ENCODE results near the gene PIK3IP1.

Gene PIK3IP1

DNA sequence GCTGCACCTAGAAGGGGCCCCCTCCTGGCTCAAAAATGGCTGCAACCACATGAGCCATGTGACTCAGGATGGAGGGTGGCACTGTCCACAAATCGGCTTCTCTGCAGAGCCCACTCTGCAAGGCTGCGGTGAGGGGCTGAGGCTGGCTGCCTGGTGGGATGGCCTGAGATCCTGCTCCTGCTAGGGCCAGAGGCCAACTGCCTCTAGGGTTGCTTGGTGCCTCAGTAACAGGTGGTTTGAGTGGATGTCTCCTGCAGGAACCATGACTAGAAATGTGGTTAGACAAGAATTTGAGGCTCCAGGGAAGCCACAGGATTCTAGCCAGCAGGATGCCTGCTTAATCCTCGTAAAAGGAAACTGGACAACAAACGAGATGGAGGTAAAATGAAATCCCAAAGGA, 36.7 kb upstream of the PIK3IP1 start:
- Histone ChIP-seq H3K4me3 (ENCODE audit: low read depth, low read length) (no peak overlapping the region), H3K9me3 (ENCODE audit: severe bottlenecking) (no peaks in the 10 kb centered on the region), H3K27ac (no peak overlapping the region), H3K27me3 (ENCODE audit: insufficient read depth, low read depth, severe bottlenecking) (no peaks in the 10 kb centered on the region), H3K36me3 (peaks cover 95% of the 10 kb centered on the region)
- no peak for DNase-seq
- TF ChIP-seq, protein P1, sequence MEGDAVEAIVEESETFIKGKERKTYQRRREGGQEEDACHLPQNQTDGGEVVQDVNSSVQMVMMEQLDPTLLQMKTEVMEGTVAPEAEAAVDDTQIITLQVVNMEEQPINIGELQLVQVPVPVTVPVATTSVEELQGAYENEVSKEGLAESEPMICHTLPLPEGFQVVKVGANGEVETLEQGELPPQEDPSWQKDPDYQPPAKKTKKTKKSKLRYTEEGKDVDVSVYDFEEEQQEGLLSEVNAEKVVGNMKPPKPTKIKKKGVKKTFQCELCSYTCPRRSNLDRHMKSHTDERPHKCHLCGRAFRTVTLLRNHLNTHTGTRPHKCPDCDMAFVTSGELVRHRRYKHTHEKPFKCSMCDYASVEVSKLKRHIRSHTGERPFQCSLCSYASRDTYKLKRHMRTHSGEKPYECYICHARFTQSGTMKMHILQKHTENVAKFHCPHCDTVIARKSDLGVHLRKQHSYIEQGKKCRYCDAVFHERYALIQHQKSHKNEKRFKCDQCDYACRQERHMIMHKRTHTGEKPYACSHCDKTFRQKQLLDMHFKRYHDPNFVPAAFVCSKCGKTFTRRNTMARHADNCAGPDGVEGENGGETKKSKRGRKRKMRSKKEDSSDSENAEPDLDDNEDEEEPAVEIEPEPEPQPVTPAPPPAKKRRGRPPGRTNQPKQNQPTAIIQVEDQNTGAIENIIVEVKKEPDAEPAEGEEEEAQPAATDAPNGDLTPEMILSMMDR (IDR thresholded peaks at IDR 0.05; ENCODE audit: low read depth, low read length) = no peak

DNA sequence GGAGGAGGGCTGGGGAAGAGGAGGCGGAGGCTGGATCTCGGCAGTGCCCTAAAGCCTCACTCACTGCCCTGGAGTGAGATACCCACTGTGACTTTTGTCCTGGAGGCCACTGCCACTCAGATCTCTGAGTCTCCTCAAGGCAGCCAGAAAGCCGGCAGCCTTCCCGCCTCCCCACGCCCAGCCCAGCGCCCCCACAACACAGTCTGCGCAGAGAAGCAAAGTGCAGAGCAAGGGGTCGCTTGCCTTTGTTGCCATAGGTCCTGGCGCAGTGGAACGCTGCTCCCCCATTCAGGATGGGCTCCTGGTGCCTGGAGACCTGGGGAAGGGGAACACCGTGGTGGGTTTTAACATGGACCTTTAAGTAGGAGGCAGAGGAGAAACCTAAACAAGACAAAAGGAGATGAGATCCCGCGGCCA, 36.3 kb upstream of the PIK3IP1 start:
- TF ChIP-seq, protein P1 (IDR thresholded peaks at IDR 0.05; ENCODE audit: low read depth, low read length) = no peak
- no peak overlapping the region for H3K27ac ChIP-seq
- H3K4me3 ChIP-seq (ENCODE audit: low read depth, low read length) = no peak overlapping the region
- peaks cover 91% of the 10 kb centered on the region for H3K36me3 ChIP-seq
- DNase-seq = no peak
- H3K27me3 ChIP-seq (ENCODE audit: insufficient read depth, low read depth, severe bottlenecking) = no peaks in the 10 kb centered on the region
- no peaks in the 10 kb centered on the region for H3K9me3 ChIP-seq (ENCODE audit: severe bottlenecking)

DNA sequence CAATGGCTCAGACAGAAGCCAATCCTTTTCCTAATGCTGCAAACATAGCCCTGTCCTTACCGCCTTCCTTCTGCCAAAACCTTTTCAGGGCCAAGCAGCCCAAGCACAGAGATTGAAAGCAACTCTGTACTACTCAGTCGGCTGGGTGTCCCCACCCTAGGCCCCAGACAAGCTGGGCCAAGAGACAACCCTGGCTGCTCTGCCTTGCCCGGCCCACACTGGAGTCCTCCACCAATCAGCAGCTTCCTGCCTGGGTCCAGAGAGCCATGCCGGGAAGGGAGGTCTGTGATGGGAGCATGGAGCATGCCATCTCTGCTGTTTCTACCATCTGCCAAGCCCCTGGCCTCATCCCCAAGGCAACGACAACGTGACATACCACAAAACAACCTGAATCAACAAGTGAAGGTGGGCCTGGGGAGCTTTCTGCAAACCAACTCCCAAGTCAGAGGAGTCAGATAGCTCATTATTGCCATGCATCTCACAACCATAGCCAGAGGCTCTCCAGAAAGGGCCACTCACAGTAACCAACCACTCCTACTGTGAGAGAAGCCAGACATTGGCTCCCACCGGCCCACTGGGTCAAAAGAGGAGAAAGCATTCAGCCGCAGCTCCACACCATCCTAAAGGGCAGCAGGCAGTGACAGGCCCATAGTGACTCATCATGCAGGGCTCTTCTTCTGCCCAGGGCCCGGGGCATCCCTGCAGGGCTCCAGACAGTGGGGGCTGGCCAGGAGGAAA, 35.7 kb upstream of the PIK3IP1 start:
- Histone ChIP-seq H3K9me3 (ENCODE audit: severe bottlenecking) (no peaks in the 10 kb centered on the region), H3K27me3 (ENCODE audit: insufficient read depth, low read depth, severe bottlenecking) (no peaks in the 10 kb centered on the region), H3K36me3 (peaks cover 91% of the 10 kb centered on the region), H3K4me3 (ENCODE audit: low read depth, low read length) (no peak overlapping the region), H3K27ac (no peak overlapping the region)
- DNase-seq = no peak
- TF ChIP-seq, protein P1 (IDR thresholded peaks at IDR 0.05; ENCODE audit: low read depth, low read length) = no peak

DNA sequence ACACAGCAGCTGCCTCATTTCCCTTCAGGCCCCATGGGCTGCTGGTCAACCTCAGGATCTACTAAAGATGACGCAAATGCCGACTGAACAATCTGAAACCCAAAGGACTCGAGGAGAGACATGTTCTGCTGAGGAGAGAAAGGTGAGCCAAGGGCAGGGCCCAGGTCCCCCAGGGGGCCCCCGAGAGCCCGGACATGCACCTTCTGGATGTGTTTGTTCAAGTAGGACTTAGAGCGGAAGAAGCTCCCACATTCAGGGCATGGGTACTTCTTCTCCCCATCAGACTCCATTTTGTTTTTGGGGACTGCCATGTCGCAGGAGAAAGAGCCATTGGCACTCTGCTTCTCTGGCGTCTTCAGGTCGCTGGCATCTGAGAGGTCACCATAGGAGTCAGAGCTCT, 34.6 kb upstream of the PIK3IP1 start:
- no peak overlapping the region for H3K27ac ChIP-seq
- H3K27me3 ChIP-seq (ENCODE audit: insufficient read depth, low read depth, severe bottlenecking) = no peaks in the 10 kb centered on the region
- H3K4me3 ChIP-seq (ENCODE audit: low read depth, low read length) = no peak overlapping the region
- TF ChIP-seq, protein P1 (IDR thresholded peaks at IDR 0.05; ENCODE audit: low read depth, low read length) = no peak
- H3K9me3 ChIP-seq (ENCODE audit: severe bottlenecking) = no peaks in the 10 kb centered on the region
- no peak for DNase-seq
- peaks cover 80% of the 10 kb centered on the region for H3K36me3 ChIP-seq

DNA sequence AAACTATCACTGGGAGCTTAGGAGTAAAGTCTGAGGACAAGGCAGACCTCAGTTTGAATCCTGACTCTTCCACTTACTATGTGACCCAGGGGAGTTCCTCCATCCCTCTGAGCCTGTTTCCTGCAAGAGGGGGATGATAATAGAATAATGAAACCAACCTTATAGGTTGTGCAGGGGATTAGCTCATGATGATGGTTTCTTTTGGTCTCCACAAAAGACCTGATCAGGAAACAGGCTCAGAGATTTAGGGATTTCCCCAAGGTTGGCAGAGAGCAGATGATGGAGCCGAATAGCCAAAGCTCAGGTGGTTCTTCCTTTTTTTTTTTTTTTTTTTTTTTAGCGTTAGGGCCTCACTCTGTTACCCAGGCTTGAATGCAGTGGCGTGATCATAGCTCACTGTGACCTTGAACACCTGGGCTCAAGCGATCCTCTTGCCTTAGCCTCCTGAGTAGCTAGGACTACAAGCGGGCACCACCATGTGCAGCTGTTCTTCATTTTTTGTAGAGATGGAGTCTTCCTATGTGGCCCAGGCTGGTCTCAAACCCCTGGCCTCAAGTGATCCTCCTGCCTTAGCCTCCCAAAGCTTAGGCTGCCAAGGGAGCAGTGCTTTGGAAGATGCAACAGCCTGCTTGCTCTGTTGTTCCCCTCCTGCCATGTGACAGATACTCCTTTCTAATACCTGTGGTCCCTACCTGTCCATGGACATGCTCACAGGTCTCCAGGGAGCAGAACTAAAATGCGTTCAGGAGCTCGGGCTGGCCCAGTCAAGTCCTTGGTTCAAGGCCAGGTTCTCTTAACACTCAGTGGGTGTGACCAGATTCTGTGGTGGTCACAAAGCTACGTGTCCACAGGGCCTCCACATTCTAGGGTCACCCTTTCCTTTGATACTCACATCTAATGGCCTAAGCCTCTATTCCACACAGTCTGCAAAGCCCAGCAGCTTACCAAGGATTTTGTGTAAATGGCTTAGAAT, 31.6 kb upstream of the PIK3IP1 start:
- Histone ChIP-seq H3K4me3 (ENCODE audit: low read depth, low read length) (no peak overlapping the region), H3K9me3 (ENCODE audit: severe bottlenecking) (no peaks in the 10 kb centered on the region), H3K36me3 (peaks cover 52% of the 10 kb centered on the region), H3K27me3 (ENCODE audit: insufficient read depth, low read depth, severe bottlenecking) (no peaks in the 10 kb centered on the region), H3K27ac (no peak overlapping the region)
- no peak for DNase-seq
- TF ChIP-seq, protein P1 (IDR thresholded peaks at IDR 0.05; ENCODE audit: low read depth, low read length) = no peak

Data from WERI-Rb-1 (cell line).